ENCODE data around the gene ASTN2. TPM values are rescaled to one million over a fixed set of nuclear protein-coding genes. Genes with fewer than 3 reads are reported as not detected.

Gene ASTN2
- total and polyA plus RNA-seq, 9 of the 15 experiments (the other 6 are each of a cell fraction or from before 2014, with no cell fraction given) = 0.56 to 3.5 (median 1.9) TPM

- ATAC-seq = no peak
- Histone ChIP-seq H3K79me2 (ENCODE audit: control insufficient read depth, insufficient read depth, low read length) (no peaks in the 10 kb centered on the region), H3K9me1 (ENCODE audit: control insufficient read depth, insufficient read depth, low read length) (no peaks in the 10 kb centered on the region), H3K4me3 (no peak overlapping the region), H4K20me1 (replicated peaks; ENCODE audit: control insufficient read depth, insufficient read depth, low read length) (no peaks in the 10 kb centered on the region), H3K27ac (ENCODE audit: extremely low read depth, low read depth, low read length) (no peak overlapping the region), H3K4me1 (replicated peaks in 1 of 2; ENCODE audit: control insufficient read depth in 2 of 2, insufficient read depth in 2 of 2, low read length in 2 of 2) (no peaks in the 10 kb centered on the region), H3K27me3 (ENCODE audit: control insufficient read depth in 2 of 2, insufficient read depth in 2 of 2, low read length in 2 of 2) (no peaks in the 10 kb centered on the region), H3K9ac (ENCODE audit: insufficient read depth in 1 of 2, low read depth in 2 of 2, low read length in 2 of 2) (no peak overlapping the region), H2AFZ (ENCODE audit: low read depth, low read length) (no peak overlapping the region), H3K36me3 (ENCODE audit: control insufficient read depth, insufficient read depth, low read length) (no peaks in the 10 kb centered on the region), H3K4me2 (ENCODE audit: insufficient read depth, low read length) (no peak overlapping the region), H3K9me3 (replicated peaks; ENCODE audit: control insufficient read depth, insufficient read depth, low read depth, low read length) (no peaks in the 10 kb centered on the region)
- BruUV-seq (replicated peaks) = no TSS peak
- POLR2A ChIA-PET = no interaction called here
- DNase-seq (ENCODE audit: extremely low read depth in 1 of 4, low spot score in 3 of 4) = no peak
- whole genome bisulfite sequencing (ENCODE audit: insufficient coverage, low coverage, missing lambda C conversion rate) = 0% methylated on average over 4 of the region's 4 CpGs
- CTCF ChIA-PET (ENCODE audit: low intra/inter-chr PET ratio) = no interaction called here
- no peak for FAIRE-seq
- in situ Hi-C loops (cut with MboI) (no loop called here), intact Hi-C loops (cut with micrococcal nuclease) (no loop called here)
- TF ChIP-seq, protein P1, sequence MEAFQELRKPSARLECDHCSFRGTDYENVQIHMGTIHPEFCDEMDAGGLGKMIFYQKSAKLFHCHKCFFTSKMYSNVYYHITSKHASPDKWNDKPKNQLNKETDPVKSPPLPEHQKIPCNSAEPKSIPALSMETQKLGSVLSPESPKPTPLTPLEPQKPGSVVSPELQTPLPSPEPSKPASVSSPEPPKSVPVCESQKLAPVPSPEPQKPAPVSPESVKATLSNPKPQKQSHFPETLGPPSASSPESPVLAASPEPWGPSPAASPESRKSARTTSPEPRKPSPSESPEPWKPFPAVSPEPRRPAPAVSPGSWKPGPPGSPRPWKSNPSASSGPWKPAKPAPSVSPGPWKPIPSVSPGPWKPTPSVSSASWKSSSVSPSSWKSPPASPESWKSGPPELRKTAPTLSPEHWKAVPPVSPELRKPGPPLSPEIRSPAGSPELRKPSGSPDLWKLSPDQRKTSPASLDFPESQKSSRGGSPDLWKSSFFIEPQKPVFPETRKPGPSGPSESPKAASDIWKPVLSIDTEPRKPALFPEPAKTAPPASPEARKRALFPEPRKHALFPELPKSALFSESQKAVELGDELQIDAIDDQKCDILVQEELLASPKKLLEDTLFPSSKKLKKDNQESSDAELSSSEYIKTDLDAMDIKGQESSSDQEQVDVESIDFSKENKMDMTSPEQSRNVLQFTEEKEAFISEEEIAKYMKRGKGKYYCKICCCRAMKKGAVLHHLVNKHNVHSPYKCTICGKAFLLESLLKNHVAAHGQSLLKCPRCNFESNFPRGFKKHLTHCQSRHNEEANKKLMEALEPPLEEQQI (IDR thresholded peaks at IDR 0.05) = no peak
- TF ChIP-seq CTBP1 (IDR thresholded peaks at IDR 0.05; ENCODE audit: borderline replicate concordance) (no peak), ZNF354B (CRISPR knock-in tag; IDR thresholded peaks at IDR 0.05) (no peak), CREB5 (CRISPR knock-in tag; IDR thresholded peaks at IDR 0.05) (no peak), ZFPM2 (CRISPR knock-in tag; IDR thresholded peaks at IDR 0.05) (no peak)
These were observed 429.3 kb downstream of the ASTN2 start for GRCh38 chr9:116985596-116985995.

Measured in K562 (cell line).